NCI-H69 (cell line): ENCODE results near the gene TMEM181.
"Not testable (repeated sequence)": the region's sequence is repeated elsewhere in the genome, so short reads cannot be mapped to it uniquely, and the experiment has no call there.

ENCODE experiments used
- DNase-seq: peaks from one replicate; lab custom pipeline; 2025; lab: John Stamatoyannopoulos, UW

TMEM181 gene

DNA sequence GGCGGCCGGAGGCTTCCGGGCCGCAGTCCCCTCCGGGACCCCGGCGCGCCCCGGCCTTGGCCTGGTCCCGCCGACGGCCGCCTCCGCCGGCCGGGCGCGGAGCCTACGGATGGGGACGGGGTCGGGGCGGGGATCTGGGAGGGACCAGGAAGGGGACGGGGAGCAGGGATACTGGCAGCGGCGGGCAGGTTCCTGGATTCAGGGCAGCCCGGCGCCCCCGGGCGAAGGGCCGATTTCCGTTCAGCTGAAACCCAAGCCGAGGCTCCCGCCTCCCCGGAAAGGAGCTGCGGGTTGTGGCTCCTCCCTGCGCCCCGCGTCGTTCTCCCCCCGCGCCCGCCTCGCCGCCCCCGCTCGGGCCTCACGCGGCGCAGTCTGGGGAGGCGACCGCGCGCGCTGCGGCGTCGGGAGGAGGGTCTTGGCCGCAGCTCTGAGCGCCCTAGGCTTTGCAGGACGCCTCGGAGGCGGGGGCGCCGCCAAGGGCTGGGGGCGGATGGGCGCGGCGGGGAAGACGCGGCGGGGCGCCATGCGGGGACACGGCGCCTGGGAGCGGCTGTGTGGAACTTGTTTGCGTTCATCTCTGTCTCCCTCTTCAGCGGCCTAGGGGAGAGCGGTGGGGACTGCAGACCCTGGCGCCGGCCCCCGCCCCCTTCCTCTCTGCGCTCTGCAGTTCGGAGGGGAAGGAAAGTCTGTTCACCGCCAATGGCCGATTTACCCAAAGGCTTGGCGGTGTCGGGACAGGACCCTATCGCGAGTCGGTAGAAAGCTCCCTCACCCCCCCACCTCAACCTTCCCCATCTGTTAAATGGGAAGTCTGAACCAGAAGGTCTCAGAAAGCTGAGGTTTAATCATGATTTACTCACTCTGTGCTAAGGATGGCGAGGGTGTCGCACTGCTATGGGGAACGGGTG lies 22.7 kb upstream of the TMEM181 start:
- peak; percentile 93 for DNase-seq

- DNase-seq, result peak; percentile 48
Measured at GRCh38 chr6:158538741-158539140, 21.1 kb upstream of the TMEM181 start.

DNA sequence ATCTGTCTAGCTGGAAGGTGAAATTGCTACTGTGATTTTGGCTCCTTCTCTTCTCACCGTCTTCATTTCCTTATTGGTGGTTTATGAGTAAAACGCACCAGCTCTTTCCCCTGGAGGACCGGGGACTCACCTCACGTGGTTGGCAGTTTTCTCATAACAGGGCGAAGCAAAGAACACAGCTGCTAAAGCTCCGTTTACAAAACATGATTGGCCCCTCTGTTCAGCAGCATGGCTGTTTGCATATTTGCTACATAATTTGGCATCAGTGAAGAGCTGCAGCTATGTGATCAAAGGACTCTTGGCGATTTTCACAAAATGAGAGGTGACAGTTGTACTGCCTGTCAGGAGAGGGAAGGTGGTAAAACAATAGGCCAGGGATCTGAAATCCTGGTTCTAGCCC lies 20.5 kb upstream of the TMEM181 start:
- DNase-seq, result no peak

DNA sequence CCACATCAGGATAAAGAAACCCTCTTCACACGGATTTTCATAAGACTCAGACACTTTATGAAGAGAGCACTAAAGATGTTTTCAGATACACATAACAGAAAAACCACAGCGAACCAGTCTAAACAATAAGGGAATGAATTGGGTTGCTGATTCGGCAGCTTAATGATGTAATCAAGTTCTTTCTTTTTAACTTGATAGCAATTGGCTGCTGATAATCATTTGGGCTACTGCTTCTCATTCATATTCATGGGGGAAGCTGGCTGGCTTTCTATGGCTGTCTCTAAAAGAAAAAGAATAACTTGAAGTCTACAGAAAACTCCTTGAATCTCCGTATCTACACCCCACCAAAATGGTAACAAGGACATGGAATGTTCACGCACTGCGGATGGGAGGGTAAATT lies 20.0 kb upstream of the TMEM181 start:
- DNase-seq, result no peak

- no peak for DNase-seq
Measured at GRCh38 chr6:158543606-158544185, 16.2 kb upstream of the TMEM181 start.

- DNase-seq, result no peak
Measured at GRCh38 chr6:158544428-158544827, 15.5 kb upstream of the TMEM181 start.

GRCh38 chr6:158545043-158545966 lies 14.6 kb upstream of the TMEM181 start:
- no peak for DNase-seq

DNA sequence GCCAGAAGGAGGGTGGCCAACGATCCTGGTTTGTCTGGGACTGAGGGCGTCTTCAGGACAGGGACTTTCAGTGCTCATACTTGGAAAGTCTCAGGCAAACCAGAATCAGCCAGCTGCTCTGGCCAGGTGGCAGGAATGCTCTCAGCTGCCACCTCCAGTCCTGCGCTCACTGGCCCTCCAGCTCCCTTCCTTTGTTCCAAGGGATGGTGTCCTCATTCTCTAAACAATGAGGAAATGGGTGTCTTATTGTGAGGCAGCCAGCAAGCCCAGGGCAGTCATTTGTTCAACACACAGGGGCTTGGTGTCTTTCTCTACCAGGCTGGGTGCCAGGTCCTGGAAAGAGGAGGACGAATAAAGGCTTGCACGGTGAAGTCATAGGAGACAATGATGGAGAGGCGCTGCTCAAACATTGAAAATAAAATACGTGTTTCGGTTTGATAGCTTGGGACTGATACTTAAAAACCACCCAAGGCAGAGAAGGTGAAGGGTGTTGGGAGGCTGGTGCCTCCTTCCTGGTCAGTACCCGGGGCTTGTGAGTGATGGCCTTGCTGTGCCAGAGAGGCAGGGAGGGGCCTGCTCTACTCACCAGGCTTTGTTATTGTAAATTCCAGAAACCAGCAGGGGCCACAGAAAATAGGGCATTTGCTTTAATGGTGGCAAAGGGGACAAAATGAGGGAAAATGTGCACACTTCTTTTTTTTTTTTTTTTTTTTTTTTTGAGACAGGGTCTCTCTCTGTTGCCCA lies 11.3 kb upstream of the TMEM181 start:
- peak; percentile 98 for DNase-seq

GRCh38 chr6:158552055-158552795 lies 7.7 kb upstream of the TMEM181 start:
- peak; percentile 69 for DNase-seq

DNA sequence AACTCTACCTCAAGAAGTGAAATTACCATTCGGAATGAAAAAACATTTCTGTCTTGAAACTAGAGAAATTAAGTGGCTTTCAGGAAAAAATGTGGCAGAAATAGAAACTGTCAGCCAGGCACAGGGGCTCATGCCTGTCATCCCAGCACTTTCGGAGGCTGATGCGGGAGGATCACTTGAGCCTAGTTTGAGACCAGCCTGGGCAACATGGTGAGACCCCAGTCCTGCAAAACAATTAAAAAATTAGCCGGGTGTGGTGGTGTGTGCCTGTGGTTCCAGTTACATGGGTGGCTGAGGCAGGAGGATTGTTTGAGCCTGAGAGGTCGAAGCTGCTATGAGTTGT lies 7.1 kb upstream of the TMEM181 start:
- DNase-seq, result no peak

- peak; percentile 77 for DNase-seq
Measured at GRCh38 chr6:158554611-158555361, 5.1 kb upstream of the TMEM181 start.

DNA sequence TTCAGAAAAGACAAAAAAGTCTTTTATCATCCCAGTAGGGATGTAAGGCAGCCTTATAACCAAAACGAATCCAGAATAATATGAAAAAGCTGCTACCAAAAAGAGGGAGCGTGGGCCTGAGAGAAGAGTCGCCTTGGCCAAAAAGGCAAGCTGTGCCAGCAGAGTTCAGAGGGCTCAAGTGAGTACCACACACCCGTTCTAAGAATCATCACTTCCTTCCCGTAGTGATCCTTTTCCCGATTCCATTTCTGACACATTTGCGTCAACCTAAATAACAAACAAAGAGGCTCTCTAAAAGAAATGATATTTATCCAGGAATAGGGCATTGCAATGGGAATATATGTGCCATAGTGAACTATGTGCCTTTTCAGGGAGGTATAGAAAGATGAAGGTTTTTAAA lies 3.8 kb upstream of the TMEM181 start:
- peak; percentile 45 for DNase-seq

GRCh38 chr6:158557110-158557509 lies 2.8 kb upstream of the TMEM181 start:
- DNase-seq, result not testable (repeated sequence)

GRCh38 chr6:158557927-158558326 lies 2.0 kb upstream of the TMEM181 start:
- peak; percentile 70 for DNase-seq

- peak; percentile 35 for DNase-seq
Measured at GRCh38 chr6:158558415-158559306, 1.2 kb upstream of the TMEM181 start.

DNA sequence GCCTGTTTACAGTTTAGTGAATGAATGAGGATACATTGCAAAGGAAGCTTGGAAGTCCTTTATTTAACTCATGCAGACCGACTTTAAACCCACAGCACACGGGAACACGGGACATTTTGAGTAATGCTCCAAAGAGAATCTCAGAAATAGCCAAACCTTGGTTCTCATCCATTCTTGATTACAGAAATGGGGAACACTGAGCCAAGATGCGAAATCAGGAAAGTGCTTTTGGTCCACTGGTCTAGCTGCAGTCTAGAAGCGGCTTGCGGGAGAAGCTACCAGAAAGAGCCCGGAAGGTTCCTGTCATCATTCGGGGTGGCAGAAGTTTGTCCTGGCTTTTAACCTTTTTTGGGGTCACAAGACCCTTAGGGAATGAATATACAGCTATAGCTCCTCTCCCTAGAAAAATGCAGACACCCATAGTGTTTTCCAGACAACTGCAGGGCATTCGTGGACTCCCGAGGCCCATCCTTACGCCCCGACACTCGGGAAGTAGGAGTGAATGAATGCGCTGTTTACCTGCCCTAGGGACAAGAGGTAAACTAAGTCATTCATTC lies 475 bp upstream of the TMEM181 start:
- DNase-seq, result peak; percentile 34

DNA sequence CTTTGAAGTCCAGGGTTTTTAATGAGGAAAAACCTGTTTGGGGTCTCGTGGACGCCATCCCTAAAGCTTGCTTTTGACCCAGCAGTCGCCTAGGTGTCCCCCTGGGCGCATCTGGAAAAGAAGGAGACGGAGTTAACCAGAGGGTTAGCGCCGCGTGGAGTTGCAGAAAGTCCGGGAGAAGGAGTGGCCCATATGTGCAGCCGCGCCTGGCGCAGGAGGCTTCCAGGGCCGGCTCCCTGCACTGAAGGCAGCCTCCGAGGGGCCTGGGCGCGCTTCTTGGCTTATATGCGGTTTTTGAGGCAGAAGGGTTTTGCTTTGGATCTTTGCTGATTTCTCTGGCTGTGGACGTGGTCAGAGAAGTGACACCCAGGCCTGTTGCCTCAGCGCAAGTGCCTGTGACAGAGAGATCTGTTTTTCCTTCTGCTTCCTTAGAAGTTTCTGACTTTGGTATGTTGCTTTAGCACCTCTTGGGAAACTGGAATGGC lies 987 bp downstream of the TMEM181 start:
- peak; percentile 57 for DNase-seq

DNA sequence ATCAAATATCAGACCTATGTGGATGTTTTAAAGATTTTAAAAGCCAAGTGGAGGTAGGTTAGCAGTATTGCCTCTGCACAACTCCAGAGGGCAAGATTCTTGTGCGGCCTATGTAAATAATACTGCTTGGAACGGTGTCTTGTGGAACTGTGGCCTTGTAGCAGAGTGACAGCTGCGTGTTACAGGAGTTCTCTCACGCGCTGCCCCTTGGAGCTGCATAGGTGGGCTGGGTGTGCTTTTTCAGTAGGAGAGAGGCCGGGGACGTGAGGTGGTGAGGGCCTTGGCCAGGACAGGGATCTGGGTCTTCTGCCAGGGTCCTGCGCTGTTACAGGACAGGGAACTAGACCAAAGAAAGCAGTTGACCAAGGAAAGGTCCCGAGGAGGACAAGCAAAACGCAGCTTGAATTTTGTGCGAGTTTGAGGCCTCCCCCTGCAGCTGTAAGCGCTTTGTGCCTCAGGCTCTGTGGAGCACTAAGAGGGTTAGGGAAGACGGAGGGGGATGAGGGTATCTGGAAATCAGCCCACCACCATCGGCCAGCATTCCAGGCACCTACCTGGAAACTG lies 1.5 kb downstream of the TMEM181 start:
- peak; percentile 36 for DNase-seq
